ENCODE measurements around the gene MAST2. TPM values are rescaled to one million over a fixed set of nuclear protein-coding genes. Genes with fewer than 3 reads are reported as not detected.
A peak's percentile ranks its signal among the peaks of the same experiment; 100 is the strongest.
"Not testable (repeated sequence)": the region's sequence is repeated elsewhere in the genome, so short reads cannot be mapped to it uniquely, and the experiment has no call there.

Gene MAST2
- total RNA-seq, 1 experiment from 2014 or later = 41.9 TPM

- no peak for TF ChIP-seq ZBTB33 (IDR thresholded peaks at IDR 0.05; ENCODE audit: extremely low read depth, insufficient replicate concordance, low read length)
- TF ChIP-seq EZH2phosphoT487 (IDR thresholded peaks at IDR 0.05; ENCODE audit: borderline replicate concordance) = no peak
Measured at GRCh38 chr1:45802343-45803298, 791 bp upstream of the MAST2 start (continued).

GRCh38 chr1:45803781-45804668 lies 613 bp downstream of the MAST2 start:
- DNase-seq (ENCODE audit: low read depth, low spot score) = not testable (repeated sequence)
- BruUV-seq (replicated peaks) = TSS peak; percentile 81

More at GRCh38 chr1:45803781-45804668, 613 bp downstream of the MAST2 start:
- intact Hi-C loops (cut with micrococcal nuclease) = loop anchor here (5.0 kb wide), 1 partner anchor 117 kb away; the partner anchor contains the start of genes GPBP1L1 and TMEM69
- H2AFZ ChIP-seq (ENCODE audit: low read depth, low read length, poor library complexity, severe bottlenecking); H3K36me3 ChIP-seq (ENCODE audit: control insufficient read depth in 1 of 2, insufficient read depth in 2 of 2, low read length in 2 of 2); H3K9me2 ChIP-seq (ENCODE audit: insufficient read depth); H3K9me3 ChIP-seq (ENCODE audit: control insufficient read depth in 1 of 2, insufficient read depth in 1 of 2, low read depth in 1 of 2, low read length in 2 of 2); CTCF ChIA-PET; H4K20me1 ChIP-seq (ENCODE audit: insufficient read depth); H3K27me3 ChIP-seq (ENCODE audit: insufficient read depth, low read length): not testable (repeated sequence)
- peaks cover 49% of the 10 kb centered on the region for H3K79me2 ChIP-seq (ENCODE audit: insufficient read depth, low read length)
- H3K4me1 ChIP-seq (ENCODE audit: control insufficient read depth in 1 of 2, insufficient read depth in 2 of 2, low read length in 2 of 2) = peaks cover 11 to 21% of the 10 kb centered on the region in 2 experiments
- TF ChIP-seq SIN3A (IDR thresholded peaks at IDR 0.05; ENCODE audit: low read depth) = 0 out of 2 replicates have a peak, but pooled peaks have one; percentile 9
- TF ChIP-seq ZFX (IDR thresholded peaks at IDR 0.05) = peak; percentile 90
- H3K4me2 ChIP-seq (ENCODE audit: low read length) = peak overlapping the region; percentile 98
- H3K9ac ChIP-seq (ENCODE audit: low read length) = peak overlapping the region; percentile 71
- RAD21 ChIA-PET (ENCODE audit: low non-redundant PET in 1 of 2, low total read pairs in 2 of 2, uncharacterized antibody in 2 of 2, unreplicated experiment in 2 of 2) = interaction anchor here in 1 of 2 experiments (0.6 kb wide), 1 partner anchor 55 kb away, joined by 3 read pairs; no protein-coding TSS in a partner anchor
- ATAC-seq = peak; percentile 52
- POLR2A ChIA-PET = interaction anchor here (1.4 kb wide), 1 partner anchor 52 kb away, joined by 3 read pairs; no protein-coding TSS in a partner anchor
- peak overlapping the region; percentile 66 to 84 for H3K4me3 ChIP-seq (replicated peaks in 1 of 2; ENCODE audit: low read depth in 1 of 2, low read length in 2 of 2)
- H3K27ac ChIP-seq (ENCODE audit: low read depth, low read length) = peak overlapping the region; percentile 55; the same call in 1 of the 2 replicates
